GOT3 (cell line): Measurements from ENCODE around the gene ARMH1.

Experiments
- DNase-seq: peaks from one replicate; lab custom pipeline; 2025; ENCODE audit warnings: mixed read lengths; lab: John Stamatoyannopoulos, UW

Gene ARMH1

DNA sequence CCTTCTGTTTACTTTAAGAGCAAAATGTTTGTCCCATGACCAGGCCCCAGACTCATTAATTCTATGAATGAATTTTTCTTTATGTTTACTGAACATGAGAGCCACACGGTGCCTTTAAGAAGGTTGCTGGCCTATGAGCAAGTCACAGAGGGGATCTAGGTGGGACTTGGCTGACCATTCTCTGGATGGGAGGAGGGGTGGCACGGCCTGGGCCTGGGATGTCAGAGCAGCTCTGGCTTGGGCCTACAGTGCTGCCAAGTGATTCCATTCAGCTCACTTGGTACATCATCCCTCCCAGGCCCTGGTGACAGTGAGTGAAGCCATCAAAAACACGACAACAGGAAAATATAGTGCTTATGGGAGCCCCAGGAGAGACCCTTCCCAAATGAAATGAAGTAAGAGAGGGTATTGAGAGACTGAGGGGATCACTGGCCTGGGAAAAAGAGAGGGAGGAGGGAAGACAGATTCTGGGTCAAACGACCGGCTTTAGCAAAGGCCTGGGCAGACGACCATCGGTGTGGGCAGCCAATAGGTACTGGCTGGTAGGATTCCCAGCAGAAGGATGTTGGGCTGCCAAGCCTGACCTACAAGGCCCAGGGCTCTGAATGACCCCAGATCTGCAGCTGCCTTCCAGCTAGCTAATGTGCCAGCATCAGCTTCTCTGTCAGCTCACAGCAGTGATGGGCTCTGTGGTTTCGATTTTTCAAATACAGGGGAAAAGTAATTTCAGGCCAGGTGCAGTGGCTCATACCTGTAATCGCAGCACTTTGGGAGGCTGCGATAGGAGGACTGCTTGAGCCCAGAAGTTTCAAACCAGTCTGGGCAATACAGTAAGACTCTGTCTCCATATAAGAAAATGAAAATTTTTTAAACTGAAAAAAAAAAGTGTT is 3.5 kb upstream of the ARMH1 start:
- no peak for DNase-seq

DNA sequence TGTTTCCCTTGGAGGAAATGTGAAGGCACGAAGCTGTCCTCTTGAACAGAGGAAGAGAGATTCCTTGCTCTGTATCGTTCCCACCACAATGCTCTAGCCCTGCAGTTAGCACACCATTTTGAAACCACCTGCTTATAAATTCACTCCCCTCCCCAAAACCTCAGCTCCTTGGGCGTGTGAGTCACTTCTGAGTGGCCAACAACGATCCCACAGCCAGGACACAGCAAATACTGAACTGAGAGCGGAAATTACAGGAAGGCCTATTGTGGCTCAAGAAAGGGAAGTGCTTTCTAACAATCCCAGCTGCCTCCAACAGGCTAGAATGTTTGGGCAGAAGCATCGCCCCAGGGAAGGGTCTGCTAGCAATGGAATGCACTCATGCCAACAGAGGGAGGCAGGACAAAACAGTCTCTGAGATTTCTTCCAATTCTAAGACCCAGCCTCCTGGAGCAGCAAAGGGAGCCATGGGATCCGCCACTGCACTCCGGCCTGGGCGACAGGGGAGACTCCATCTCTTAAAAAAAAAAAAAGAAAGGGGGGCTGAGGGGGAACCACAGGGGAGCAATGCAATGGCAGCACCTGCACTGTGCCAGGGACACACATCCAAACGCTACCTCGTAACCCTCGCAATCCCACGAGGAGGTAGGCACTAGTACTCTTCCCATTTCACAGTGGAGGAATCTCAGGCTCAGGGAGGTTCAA is 2.1 kb upstream of the ARMH1 start:
- no peak for DNase-seq

DNA sequence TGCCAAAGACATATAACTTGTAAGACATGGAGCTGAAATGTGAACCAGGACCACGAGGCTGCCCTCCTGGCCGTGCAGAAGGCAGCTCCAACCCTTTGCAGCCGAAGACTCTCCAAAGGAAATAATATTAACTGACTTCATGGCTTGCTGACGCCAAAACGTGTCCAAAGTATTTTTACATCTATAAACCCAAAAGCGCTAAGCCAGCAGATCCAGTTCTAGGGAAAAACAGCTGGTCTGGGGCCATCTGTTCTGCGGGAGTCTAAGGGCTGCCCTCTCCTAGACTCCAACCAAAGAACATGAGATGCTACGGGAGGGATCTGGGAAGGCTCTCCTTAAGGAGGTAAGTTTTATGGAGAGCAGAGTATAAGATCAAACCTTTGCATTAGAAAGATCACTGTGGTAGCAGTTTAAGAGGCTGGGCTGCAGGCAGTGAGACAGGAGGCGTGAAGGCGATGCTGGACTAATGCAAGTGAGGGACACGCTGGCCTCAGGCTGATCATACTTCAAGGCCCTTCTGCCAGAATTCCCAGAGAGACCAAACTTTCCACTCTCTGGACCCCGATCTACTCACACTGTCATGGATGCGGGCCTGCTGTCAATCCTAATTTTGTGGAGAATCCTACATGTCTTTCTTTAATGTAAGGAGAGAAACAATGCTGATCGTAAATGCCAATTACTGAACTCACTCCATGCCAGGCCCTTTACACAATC is 1.4 kb upstream of the ARMH1 start:
- DNase-seq = no peak

DNA sequence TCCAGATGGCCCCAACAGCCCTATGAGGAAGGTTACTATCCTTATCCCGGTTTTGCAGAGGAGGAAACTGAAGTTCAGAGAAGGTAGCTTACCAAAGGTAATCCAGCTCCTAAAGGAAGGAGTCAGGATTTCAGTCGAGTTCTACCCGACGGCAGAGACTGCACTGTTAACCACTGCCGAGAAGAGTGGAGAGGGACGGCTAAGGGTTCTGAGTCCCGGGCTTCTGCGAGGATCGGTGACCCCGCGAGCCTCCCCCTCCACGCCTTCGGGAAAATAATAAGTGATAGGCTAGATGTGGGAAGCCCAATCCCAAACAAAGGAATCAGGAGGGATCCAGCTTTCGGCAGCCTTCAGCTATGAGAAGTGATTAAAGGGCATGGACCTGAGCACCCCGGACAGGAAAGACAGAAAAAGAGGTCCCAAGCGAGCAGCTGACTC is 820 bp upstream of the ARMH1 start:
- no peak for DNase-seq

DNA sequence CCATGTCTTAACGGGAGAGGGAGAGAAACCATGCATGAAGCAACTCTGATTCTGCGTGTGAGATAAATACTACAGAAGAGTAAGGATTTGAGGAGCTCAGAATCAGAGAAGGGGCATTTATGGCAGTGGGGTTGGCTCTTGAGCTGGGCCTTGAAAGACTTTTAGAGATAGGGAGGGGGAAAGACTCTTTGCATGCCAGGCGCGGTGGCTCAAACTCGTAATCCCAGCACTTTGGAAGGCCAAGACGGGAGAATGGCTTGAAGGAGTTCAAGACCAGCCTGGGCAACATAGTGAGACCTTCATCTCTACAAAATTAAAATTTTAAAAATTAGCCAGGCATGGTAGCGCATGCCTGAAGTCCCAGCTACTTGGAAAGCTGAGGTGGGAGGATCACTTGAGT is 672 bp downstream of the ARMH1 start:
- no peak for DNase-seq

DNA sequence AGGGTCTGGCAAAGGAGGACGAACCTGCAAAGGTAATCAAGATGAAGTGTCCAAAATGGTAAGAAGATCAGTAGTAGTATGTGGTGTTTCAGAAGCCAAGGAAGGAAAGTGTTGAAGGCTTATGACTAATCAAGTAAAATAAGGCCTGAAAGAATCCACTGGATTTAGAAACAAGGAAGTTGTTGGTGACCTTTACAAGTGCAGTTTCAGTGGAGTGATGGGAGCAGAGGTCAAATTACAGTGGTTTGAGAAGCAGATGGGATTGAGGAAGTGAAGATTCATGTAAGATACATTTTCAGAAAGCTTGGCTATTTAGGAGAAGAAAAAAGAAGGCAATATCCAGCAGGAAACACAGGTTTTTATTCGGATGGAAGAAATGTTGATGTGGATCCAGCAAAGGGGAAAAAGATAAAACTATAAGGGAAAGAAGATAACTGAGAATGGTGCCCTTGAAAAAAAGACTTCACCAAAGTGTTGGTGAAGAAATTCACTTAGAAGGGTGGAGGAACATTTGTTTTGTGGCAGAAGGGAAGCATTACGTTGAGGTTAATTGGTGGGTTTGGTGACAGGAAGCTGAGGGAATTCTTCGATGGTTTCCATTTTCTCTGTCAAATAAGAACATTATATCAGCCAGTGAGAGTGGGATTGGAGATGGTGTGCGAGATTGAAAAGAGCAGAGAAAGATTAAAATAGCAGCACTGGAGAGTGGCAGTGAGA is 2.1 kb downstream of the ARMH1 start:
- DNase-seq = no peak

DNA sequence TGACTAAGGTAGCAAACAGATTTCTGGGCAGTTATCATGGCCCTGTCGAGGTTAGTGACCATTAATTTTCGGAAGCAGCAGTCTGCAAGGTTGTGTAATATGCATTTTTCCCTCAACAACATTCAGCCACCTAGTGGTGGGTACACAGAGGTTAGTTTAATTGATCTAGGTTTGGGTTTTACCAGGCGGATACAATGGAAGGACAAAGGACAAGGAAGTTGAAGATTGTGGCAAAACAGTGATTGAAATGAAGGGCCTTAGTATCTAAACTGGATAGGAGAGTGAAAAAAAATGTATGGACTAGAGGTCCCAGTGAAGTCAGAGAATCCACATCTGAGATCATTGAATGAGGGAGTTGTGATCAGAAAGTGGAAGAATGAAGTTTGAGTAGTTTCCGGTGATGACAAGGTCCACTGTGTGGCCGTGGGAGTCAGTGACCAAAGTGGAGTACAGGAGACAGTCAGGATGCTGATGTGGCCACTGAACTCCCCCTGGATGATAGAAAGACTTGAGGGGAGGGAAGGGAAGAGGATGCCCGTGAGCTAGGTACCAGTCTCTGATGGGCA is 2.8 kb downstream of the ARMH1 start:
- DNase-seq = no peak

DNA sequence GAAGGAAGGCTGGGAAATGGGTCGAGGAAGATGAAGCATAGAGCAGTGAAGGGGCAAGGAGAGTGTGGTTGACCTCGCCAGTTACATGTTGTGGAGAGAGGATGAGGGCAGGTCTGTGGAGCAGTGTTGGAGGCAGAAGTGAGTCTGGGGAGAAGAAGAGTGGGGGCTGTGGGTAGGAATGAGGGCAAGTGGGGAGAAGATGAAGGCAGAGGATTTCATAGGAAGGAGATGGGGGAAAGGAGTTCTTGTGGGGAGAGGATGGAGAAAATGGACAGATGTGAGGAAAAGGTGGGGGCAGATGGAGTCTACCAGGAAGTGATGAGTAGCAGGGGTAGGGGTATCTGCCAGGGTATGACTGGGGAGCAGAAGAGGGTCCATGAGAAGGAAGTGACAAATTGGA is 3.6 kb downstream of the ARMH1 start:
- no peak for DNase-seq

DNA sequence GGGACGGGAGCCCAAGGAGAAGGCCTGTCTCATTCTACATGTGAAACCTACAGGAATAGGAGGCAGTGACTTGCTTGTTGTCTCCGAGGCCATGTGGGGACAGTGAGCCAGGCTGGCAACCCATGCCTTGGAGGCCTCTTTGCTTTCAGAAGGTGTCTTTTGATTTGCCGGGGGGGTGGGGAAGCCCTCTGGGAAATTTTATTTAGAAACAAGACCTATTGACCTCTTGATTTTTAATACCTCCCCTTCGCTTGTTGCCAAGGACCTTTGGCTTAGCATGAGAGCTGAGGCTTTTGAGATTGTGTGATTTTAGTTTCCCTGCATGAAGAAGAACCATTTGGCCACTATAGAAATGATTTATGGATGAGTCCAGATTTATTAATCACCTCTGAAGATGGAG is 4.1 kb downstream of the ARMH1 start:
- DNase-seq = no peak

DNA sequence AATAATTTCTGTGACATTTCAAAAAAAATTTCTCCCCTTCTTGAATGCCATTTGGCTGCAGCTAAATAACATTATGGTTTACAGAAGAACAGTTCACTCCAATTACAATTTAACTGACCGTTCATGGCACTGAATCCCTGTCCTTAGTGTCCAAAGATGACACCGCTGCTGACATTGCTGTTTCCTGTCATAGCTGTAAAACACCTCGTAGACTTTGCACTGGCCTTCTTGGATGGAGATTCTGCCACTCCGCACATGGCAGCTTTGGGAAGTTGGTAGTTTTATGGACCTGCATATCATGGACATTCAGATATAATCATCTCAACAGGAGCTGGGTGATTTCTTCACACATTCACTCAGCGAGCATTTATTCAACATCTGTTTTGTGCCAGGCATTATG is 5.0 kb downstream of the ARMH1 start:
- no peak for DNase-seq

DNA sequence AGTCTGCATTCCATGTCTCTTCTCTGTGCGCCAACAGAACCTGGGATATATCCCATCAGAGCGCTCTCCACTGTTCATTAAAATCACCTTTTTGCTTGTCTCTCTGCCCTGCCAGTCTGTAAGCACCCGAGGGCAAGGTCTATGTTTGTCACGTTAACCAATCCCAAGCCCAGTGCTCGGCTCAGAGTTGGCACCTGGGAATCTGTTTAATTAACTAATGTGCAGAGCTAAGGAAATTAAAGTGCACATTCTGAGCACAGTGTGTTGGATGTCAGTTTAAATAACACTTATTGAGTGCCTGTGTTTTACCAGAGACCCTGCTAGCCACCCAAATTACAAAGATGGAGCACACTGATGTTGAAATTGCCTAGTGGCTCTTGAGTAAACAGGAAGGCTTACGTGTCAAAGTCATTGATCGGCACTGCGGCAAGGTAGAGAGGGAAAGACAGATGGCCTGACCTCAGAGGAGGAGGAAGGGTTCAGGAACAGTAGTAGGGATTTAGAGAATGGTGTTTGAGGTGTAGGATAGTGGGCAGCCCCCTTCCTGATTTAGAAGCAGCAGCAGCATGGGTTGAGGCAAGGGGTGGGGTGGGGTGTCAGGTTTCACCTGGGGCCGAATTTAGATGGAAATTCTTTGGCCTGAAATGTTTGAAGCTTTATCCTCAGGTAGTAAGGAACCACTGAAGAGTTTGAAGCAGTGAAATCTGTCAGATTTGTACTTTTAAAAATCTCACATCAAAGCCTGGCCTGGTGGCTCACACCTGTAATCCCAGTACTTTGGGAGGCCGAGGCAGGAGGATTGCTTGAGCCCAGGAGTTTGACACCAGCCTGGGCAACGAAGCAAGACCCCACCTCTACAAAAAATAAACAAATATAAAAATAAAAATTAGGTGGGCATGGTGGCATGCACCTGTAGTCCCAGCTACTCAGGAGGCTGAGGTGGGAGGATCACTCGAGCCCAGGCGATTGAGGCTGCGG is 7.7 kb downstream of the ARMH1 start:
- DNase-seq = no peak

DNA sequence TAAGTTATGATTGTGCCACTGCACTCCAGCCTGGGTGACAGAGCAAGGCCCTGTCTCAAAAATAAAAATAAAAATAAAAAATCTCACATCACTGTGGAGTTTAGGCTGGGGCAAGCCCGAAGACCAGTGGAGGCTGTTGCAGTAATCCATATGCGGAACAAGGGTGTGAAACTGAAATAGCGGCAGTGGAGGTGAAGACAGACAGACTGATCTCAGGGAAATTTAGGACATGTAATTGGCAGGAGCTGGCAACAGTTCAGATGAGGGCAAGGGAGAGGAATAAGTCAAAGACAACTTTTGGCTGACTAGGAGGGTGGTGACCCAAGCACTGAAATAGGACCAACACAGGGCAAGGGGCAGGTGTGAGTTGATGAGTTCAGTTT is 8.4 kb downstream of the ARMH1 start:
- DNase-seq = no peak

DNA sequence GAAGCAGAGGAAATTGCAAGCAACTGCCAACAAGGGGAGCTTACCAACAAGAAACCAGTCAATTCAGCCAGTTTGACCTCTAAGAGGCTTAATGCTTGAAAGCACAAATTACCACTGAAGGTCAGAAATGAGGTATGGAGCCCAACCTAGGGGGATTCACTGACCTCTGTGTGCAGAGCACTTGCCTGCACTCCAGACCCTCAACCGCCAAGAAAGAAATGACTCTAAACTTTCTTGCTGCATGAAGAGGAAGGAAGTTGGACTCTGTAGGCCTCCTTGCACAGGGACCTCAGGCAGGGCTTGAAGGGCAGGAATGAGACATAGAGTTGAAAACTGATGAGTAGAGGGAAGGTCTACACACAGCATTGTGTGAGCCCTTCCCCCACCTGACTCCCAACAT is 10.0 kb downstream of the ARMH1 start:
- no peak for DNase-seq

DNA sequence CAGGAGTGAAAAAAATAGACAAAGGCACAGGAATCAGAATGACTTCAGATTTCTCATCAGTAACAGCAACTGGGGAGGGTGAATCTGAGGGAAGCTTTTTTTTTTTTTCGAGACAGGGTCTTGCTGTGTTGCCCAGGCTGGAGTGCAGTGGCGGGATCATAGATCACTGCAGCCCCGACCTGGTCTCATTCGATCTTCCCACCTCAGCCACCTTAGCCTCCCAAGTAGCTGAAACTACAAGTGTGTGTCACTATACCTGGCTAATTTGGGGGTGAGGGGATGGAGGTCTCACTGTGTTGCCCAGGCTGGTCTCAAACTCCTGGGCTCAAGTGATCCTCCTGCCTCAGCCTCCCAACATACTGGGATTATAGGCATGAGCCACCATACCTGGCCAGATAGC is 10.7 kb downstream of the ARMH1 start:
- no peak for DNase-seq

DNA sequence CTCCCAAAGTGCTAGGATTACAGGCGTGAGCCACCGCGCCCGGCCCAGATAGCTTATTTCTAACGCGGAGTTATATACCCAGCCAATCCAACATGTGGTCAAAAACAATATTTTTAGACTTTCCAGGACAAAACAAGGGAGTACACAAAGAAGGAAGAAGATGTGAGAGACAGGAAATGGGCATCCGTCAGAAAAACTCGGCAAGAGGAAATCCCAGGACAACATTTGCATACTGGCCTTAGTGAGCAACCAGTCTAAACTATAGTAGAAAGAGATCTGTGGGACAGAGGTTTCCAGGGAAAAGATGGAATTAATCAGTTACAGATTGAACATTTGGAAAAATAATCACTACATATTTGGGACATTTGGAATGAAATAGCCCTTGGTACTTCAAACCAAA is 11.4 kb downstream of the ARMH1 start:
- no peak for DNase-seq

DNA sequence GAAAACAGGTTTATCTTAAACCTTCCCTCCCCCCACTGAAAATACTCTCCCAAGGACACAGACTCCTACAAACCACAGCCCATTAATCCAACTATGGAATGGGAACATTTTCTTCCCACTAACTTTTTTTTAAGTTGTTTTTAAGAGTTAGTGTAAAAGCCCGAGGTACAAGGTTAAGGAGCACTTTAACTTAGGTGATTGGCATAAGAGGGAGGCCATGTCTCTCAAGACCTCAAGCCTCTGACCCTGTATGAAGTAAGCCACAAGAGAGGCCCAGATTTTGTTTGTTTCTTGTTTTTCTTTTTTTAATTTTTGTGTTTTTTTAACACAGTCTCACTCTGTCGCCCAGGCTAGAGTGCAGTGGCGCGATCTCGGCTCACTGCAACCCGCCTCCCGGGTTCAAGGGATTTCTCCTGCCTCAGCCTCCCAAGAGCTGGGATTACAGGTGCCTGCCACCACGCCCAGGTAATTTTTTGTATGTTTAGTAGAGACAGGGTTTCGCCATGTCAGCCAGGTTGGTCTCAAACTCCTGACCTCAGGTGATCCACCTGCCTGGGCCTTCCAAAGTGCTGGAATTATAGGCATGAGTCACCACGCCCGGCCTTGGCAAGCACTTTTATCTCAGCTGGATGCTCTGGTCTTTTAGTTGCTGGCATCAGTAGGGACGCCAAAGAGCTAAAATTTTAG is 14.4 kb downstream of the ARMH1 start:
- DNase-seq = no peak

DNA sequence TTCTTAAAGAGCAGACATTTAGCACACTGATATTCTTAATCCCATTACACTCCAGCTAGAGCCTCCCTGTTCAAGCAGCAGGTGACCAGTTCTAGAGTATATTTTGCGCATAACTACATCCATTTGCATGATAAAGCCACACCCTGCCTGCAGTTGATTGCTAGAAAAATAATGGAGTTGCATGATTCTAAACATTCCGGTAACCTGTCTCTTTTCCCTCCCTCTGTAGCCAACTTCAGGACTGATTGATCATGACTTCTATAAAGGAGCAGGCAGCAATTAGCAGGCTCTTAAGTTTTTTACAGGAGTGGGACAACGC is 14.9 kb downstream of the ARMH1 start:
- no peak for DNase-seq

DNA sequence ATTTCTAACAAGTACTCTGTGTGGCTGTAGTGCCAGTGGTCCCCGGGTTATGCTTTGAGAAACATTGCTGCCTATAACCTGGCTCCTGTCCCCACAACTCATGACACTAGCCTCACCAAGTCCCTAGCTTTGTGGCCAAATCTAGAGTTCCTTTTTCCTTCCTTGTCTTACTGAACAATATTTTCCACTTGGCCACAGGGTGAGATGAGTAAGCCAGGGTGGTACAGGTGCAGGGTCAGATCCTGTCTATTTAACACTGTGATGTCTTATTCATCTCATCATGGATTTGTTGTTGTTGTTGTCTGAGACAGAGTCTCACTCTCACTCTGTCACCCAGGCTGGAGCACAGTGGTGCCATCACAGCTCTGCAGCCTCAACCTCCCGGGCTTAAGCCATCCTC is 18.6 kb downstream of the ARMH1 start:
- DNase-seq = no peak

DNA sequence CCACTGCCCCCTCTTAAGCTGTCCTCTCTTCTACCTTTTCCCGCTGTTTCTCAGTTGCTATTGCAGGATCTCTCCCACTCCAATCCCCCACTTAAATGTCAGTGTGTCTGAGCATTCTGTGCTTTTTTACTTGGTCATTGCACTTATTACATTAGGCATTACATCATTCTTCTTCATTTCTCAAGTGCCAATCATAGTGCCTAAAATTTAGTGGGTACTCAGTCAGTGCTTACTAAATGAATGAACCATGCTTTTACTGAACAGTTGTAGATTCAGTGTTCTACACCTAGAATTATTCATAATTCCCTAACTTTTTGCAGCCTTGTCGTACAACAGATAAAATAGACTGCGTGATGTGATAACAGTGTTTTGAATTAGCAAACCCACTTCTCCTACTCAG is 19.4 kb downstream of the ARMH1 start:
- DNase-seq = no peak

DNA sequence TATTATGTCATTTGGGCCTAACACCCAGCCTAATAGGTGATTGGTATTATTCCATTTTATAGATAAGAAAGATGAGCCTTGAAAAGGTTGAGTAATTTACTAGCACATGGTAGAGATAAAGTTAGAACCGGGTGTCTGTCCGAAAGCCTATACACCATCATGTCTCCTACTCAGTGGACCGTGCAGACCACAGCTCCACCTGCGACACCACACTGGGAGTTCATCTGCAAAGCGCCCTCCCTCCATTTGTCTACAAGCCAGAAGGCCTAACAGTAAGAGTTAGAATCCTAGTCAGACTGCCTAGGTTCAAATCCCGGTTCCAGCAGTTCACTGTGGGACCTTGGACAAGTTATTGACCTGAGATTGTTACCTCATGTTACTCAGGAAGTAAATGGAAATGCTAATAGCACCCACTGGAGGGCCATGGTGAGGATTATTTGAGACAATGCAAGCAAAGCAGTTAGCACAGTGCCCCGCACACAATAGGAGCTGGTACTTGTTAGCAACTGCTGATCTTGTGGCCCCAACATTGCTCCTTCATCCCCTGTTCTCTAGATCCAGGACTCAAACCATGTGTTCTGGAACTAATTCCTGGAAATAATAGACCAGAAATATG is 20.5 kb downstream of the ARMH1 start:
- no peak for DNase-seq
